Brain pericyte (primary cell): ENCODE data around the gene MRPL42.
"Not testable (repeated sequence)": the region's sequence is repeated elsewhere in the genome, so short reads cannot be mapped to it uniquely, and the experiment has no call there.

ENCODE experiments used
- DNase-seq: peaks from one replicate; pipeline ENCODE4 v3.0.0-alpha.2; 2012; ENCODE audit warnings: low read depth, low spot score

Gene MRPL42

GRCh38 chr12:93467351-93468007 lies at the start of gene MRPL42:
MRPL42 (plus strand) TSS chr12:93467514; CDS start chr12:93469286, 1,772 bp downstream.
- DNase-seq: peak; percentile 74

GRCh38 chr12:93417967-93418480 lies 49.3 kb upstream of the MRPL42 start:
- no peak for DNase-seq

- no peak for DNase-seq
Measured at GRCh38 chr12:93419388-93420034, 47.8 kb upstream of the MRPL42 start.

GRCh38 chr12:93422050-93422449 lies 45.3 kb upstream of the MRPL42 start:
- no peak for DNase-seq

GRCh38 chr12:93425736-93426411 lies 41.4 kb upstream of the MRPL42 start:
- no peak for DNase-seq

GRCh38 chr12:93426412-93426805 lies 40.9 kb upstream of the MRPL42 start:
- no peak for DNase-seq

- DNase-seq: no peak
Measured at GRCh38 chr12:93427779-93428564, 39.3 kb upstream of the MRPL42 start.

GRCh38 chr12:93429448-93429847 lies 37.9 kb upstream of the MRPL42 start:
- no peak for DNase-seq

GRCh38 chr12:93429852-93430251 lies 37.5 kb upstream of the MRPL42 start:
- DNase-seq: no peak

GRCh38 chr12:93430280-93430679 lies 37.0 kb upstream of the MRPL42 start:
- no peak for DNase-seq

- not testable (repeated sequence) for DNase-seq
Measured at GRCh38 chr12:93432031-93432430, 35.3 kb upstream of the MRPL42 start.

GRCh38 chr12:93434256-93434865 lies 33.0 kb upstream of the MRPL42 start:
- no peak for DNase-seq

GRCh38 chr12:93438266-93439050 lies 28.9 kb upstream of the MRPL42 start:
- DNase-seq: no peak

- no peak for DNase-seq
Measured at GRCh38 chr12:93440043-93440835, 27.1 kb upstream of the MRPL42 start.

GRCh38 chr12:93441081-93441616 lies 26.2 kb upstream of the MRPL42 start:
- no peak for DNase-seq

GRCh38 chr12:93441617-93442410 lies 25.5 kb upstream of the MRPL42 start, which contains the start of gene UBE2N:
UBE2N (minus strand) TSS chr12:93441947; CDS start chr12:93441884, 63 bp downstream.
- peak; percentile 75 for DNase-seq

- DNase-seq: no peak
Measured at GRCh38 chr12:93442411-93443340, 24.6 kb upstream of the MRPL42 start.
